CD4-positive, alpha-beta T cell treated with Interleukin-4 for 4 hours (primary cell): ENCODE data around the gene SLC25A45.

Experiments used
- DNase-seq: peaks from one replicate; pipeline ENCODE4 v3.0.0-alpha.2; 2020

SLC25A45 gene, protein sequence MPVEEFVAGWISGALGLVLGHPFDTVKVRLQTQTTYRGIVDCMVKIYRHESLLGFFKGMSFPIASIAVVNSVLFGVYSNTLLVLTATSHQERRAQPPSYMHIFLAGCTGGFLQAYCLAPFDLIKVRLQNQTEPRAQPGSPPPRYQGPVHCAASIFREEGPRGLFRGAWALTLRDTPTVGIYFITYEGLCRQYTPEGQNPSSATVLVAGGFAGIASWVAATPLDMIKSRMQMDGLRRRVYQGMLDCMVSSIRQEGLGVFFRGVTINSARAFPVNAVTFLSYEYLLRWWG

GRCh38 chr11:65382033-65382803 is at the start of gene SLC25A45:
Gene SLC25A45 (minus strand): TSS chr11:65382646. CDS start chr11:65381951, 695 bp downstream.
- DNase-seq, result peak; percentile 99

- peak; percentile 78 for DNase-seq
These were observed 49.1 kb upstream of the SLC25A45 start for GRCh38 chr11:65431451-65432099.

GRCh38 chr11:65430406-65431217 is 48.2 kb upstream of the SLC25A45 start:
- no peak for DNase-seq

DNA sequence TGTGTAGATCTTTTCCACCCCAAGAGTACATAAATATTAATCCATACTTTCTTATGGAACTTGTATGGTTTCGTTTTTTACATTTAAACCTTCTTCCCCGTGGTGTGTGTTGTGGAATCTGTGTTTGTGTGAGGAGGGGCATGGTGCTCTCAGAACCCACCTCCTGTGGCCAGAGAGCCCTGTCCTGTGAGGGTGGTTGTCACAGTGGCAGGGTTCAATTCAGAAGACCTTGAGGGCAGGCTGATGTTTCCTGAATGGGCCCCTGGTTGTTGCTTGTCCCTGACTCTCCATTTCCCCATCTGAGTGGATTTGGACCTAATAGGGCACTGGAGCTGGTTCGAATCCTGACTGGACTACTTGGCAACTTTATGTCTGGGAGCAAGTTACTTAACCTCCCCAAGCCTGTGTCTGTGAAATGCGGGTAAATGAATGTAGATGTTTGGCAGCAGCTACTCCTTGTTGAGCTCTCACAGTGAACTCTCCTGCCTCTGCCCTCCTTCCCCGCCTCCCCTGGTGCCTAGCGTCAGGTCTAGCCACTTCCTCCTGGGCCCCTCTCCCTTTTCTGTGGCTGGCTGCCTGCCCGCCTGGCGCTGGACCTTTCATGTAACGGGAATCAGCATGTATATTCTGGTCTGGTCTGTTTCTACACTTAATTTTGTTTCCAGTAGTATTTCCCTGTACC is 47.4 kb upstream of the SLC25A45 start:
- DNase-seq, result peak; percentile 56

GRCh38 chr11:65429068-65429681 is 46.7 kb upstream of the SLC25A45 start:
- DNase-seq, result no peak

- no peak for DNase-seq
These were observed 46.2 kb upstream of the SLC25A45 start for GRCh38 chr11:65428578-65429067.

- DNase-seq, result peak; percentile 65
These were observed 45.5 kb upstream of the SLC25A45 start for GRCh38 chr11:65427691-65428577.

GRCh38 chr11:65426839-65427690 is 44.6 kb upstream of the SLC25A45 start:
- no peak for DNase-seq

DNA sequence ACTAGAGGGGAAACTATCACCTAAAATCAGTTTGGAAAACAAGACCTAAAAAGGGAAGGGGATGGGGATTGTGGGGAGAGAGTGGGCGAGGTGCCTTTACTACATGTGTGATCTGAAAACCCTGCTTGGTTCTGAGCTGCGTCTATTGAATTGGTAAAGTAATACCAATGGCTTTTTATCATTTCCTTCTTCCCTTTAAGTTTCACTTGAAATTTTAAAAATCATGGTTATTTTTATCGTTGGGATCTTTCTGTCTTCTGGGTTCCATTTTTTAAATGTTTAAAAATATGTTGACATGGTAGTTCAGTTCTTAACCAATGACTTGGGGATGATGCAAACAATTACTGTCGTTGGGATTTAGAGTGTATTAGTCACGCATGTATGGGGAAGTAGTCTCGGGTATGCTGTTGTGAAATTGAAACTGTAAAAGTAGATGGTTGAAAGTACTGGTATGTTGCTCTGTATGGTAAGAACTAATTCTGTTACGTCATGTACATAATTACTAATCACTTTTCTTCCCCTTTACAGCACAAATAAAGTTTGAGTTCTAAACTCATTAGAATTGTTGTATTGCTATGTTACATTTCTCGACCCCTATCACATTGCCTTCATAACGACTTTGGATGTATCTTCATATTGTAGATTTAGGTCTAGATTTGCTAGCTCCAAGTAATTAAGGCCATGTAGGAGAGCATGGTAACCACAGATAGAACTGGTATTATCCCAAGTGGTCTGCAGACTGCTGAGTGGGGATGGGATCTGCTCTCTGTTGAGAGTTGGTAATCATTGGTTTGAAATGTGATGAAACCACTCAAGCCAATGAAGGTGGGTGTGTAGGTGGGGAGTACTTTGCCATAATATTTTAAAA is 43.8 kb upstream of the SLC25A45 start:
- peak; percentile 92 for DNase-seq

DNA sequence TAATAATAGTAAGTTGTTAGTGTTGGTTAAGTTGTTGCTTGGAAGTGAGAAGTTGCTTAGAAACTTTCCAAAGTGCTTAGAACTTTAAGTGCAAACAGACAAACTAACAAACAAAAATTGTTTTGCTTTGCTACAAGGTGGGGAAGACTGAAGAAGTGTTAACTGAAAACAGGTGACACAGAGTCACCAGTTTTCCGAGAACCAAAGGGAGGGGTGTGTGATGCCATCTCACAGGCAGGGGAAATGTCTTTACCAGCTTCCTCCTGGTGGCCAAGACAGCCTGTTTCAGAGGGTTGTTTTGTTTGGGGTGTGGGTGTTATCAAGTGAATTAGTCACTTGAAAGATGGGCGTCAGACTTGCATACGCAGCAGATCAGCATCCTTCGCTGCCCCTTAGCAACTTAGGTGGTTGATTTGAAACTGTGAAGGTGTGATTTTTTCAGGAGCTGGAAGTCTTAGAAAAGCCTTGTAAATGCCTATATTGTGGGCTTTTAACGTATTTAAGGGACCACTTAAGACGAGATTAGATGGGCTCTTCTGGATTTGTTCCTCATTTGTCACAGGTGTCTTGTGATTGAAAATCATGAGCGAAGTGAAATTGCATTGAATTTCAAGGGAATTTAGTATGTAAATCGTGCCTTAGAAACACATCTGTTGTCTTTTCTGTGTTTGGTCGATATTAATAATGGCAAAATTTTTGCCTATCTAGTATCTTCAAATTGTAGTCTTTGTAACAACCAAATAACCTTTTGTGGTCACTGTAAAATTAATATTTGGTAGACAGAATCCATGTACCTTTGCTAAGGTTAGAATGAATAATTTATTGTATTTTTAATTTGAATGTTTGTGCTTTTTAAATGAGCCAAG is 42.9 kb upstream of the SLC25A45 start:
- peak; percentile 99 for DNase-seq

GRCh38 chr11:65424205-65425104 is 42.0 kb upstream of the SLC25A45 start:
- no peak for DNase-seq

DNA sequence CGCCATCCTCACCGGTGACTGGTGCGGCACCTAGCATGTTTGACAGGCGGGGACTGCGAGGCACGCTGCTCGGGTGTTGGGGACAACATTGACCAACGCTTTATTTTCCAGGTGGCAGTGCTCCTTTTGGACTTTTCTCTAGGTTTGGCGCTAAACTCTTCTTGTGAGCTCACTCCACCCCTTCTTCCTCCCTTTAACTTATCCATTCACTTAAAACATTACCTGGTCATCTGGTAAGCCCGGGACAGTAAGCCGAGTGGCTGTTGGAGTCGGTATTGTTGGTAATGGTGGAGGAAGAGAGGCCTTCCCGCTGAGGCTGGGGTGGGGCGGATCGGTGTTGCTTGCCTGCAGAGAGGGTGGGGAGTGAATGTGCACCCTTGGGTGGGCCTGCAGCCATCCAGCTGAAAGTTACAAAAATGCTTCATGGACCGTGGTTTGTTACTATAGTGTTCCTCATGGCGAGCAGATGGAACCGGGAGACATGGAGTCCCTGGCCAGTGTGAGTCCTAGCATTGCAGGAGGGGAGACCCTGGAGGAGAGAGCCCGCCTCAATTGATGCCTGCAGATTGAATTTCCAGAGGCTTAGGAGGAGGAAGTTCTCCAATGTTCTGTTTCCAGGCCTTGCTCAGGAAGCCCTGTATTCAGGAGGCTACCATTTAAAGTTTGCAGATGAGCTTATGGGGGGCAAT is 41.2 kb upstream of the SLC25A45 start:
- DNase-seq, result peak; percentile 48

DNA sequence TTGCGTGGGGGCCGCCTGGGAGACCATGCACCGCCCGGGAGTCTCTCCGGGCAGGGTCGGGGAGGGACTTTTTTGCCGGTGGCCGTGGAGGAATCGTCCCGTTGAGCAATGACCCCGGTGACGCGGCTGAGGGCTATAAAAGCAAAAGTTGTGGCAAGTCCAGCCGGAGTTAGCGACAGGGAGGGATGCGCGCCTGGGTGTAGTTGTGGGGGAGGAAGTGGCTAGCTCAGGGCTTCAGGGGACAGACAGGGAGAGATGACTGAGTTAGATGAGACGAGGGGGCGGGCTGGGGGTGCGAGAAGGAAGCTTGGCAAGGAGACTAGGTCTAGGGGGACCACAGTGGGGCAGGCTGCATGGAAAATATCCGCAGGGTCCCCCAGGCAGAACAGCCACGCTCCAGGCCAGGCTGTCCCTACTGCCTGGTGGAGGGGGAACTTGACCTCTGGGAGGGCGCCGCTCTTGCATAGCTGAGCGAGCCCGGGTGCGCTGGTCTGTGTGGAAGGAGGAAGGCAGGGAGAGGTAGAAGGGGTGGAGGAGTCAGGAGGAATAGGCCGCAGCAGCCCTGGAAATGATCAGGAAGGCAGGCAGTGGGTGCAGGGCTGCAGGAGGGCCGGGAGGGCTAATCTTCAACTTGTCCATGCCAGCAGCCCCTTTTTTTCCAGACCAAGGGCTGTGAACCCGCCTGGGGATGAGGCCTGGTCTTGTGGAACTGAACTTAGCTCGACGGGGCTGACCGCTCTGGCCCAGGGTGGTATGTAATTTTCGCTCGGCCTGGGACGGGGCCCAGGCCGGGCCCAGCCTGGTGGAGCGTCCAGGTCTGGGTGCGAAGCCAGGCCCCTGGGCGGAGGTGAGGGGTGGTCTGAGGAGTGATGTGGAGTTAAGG is 40.4 kb upstream of the SLC25A45 start, which contains the start of gene NEAT1:
Gene NEAT1 (plus strand): TSS at position 166 of the 883 bp plus-strand sequence.
- peak; percentile 97 for DNase-seq

DNA sequence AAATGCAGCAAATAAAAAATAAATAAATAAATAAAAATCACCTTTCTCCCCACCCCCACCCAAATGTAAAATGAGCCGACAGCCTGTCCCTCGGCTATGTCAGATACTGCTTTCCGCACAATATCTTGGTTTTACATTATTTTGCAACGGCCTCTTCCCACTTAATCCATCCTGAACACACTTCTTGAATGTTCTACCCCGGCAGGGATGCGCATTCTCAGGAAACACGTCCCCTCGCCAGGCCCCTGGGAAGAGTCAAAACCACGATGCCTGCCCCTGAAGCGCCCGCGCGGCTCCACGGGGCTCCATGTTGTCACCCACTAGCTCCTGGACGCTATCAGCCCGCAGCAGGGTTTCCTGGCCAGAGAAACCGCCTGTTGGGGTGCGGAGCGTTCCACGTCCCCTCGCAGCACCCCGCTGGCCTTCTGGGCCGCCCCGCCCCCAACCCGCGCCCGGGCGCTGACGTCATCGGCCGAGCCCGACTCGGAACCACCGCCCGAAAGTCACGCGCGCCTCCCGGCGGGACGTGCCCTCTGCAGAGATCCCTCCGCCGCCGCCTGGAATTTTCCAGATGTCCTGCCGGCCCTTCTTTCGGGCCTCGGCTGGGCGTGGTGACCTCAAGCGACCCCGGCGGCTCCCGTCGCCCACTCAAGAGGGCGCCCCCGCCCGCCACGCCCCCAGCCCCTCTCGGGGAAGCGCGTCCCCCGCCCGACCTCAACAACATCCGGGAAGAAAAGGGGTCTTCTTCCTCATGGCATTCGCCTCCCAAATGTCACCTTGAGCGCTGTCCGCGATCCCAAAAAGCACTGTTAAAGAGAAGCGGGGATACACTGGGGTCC is 39.6 kb upstream of the SLC25A45 start:
- peak; percentile 95 for DNase-seq
